Measurements from ENCODE around the gene WWOX.

DNA sequence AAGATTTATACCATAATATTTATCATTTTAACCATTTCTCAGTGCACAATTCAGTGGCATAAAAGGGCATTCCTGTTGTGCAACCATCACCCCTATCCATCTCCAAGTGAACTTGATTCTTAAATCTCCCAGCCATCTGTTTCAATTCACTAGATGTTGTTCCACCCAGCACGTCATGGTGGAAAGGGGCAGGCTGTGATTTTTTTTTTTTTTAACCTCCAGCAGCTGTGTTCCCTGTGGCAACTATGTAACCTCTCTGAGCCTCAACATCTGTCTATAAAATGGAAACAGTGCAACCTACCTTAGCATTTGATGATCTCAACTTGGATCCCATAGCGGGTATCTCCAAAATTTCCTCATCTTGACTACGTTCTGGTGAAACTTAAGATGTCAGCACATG is 604.5 kb downstream of the WWOX start:
- TF ChIP-seq, protein P1, sequence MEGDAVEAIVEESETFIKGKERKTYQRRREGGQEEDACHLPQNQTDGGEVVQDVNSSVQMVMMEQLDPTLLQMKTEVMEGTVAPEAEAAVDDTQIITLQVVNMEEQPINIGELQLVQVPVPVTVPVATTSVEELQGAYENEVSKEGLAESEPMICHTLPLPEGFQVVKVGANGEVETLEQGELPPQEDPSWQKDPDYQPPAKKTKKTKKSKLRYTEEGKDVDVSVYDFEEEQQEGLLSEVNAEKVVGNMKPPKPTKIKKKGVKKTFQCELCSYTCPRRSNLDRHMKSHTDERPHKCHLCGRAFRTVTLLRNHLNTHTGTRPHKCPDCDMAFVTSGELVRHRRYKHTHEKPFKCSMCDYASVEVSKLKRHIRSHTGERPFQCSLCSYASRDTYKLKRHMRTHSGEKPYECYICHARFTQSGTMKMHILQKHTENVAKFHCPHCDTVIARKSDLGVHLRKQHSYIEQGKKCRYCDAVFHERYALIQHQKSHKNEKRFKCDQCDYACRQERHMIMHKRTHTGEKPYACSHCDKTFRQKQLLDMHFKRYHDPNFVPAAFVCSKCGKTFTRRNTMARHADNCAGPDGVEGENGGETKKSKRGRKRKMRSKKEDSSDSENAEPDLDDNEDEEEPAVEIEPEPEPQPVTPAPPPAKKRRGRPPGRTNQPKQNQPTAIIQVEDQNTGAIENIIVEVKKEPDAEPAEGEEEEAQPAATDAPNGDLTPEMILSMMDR (IDR thresholded peaks at IDR 0.05; ENCODE audit: poor library complexity), result no peak
- no peak for TF ChIP-seq EZH2 (IDR thresholded peaks at IDR 0.05; ENCODE audit: borderline replicate concordance)

Measured in hepatocyte (in vitro differentiated cells).